Measurements from ENCODE around the gene MAPKAP1.
"Not testable (repeated sequence)": the region's sequence is repeated elsewhere in the genome, so short reads cannot be mapped to it uniquely, and the experiment has no call there.

The MAPKAP1 gene

GRCh38 chr9:125726456-125727132 is 19.6 kb upstream of the MAPKAP1 start:
- DNase-seq, result no peak

- no peak for DNase-seq
Measured at GRCh38 chr9:125707472-125707804, 430 bp upstream of the MAPKAP1 start.

- DNase-seq, result no peak
Measured at GRCh38 chr9:125705893-125706292, 1.1 kb downstream of the MAPKAP1 start.

- no peak for DNase-seq
Measured at GRCh38 chr9:125703662-125704061, 3.3 kb downstream of the MAPKAP1 start.

GRCh38 chr9:125701351-125701750 is 5.7 kb downstream of the MAPKAP1 start:
- DNase-seq, result no peak

- no peak for DNase-seq
Measured at GRCh38 chr9:125700791-125701190, 6.2 kb downstream of the MAPKAP1 start.

- no peak for DNase-seq
Measured at GRCh38 chr9:125699870-125700269, 7.1 kb downstream of the MAPKAP1 start.

GRCh38 chr9:125696106-125696647 is 10.8 kb downstream of the MAPKAP1 start:
- DNase-seq, result no peak

- DNase-seq, result not testable (repeated sequence)
Measured at GRCh38 chr9:125695548-125695947, 11.5 kb downstream of the MAPKAP1 start.

- no peak for DNase-seq
Measured at GRCh38 chr9:125694478-125694877, 12.5 kb downstream of the MAPKAP1 start.

GRCh38 chr9:125693492-125693891 is 13.5 kb downstream of the MAPKAP1 start:
- not testable (repeated sequence) for DNase-seq

GRCh38 chr9:125691869-125692268 is 15.1 kb downstream of the MAPKAP1 start:
- DNase-seq, result no peak

GRCh38 chr9:125690679-125691078 is 16.3 kb downstream of the MAPKAP1 start:
- DNase-seq, result no peak

GRCh38 chr9:125687163-125687863 is 19.7 kb downstream of the MAPKAP1 start:
- no peak for DNase-seq

GRCh38 chr9:125685167-125685566 is 21.8 kb downstream of the MAPKAP1 start:
- no peak for DNase-seq

- DNase-seq, result no peak
Measured at GRCh38 chr9:125683486-125683885, 23.5 kb downstream of the MAPKAP1 start.

GRCh38 chr9:125682340-125682739 is 24.7 kb downstream of the MAPKAP1 start:
- no peak for DNase-seq

- DNase-seq, result no peak
Measured at GRCh38 chr9:125681657-125682056, 25.4 kb downstream of the MAPKAP1 start.

GRCh38 chr9:125681086-125681622 is 25.9 kb downstream of the MAPKAP1 start:
- DNase-seq, result no peak

- no peak for DNase-seq
Measured at GRCh38 chr9:125680445-125680844, 26.6 kb downstream of the MAPKAP1 start.

- DNase-seq, result no peak
Measured at GRCh38 chr9:125679597-125680189, 27.3 kb downstream of the MAPKAP1 start.

GRCh38 chr9:125674981-125675973 is 31.7 kb downstream of the MAPKAP1 start:
- no peak for DNase-seq
